ENCODE results near the gene EPHA8.
A peak's percentile ranks its signal among the peaks of the same experiment; 100 is the strongest.

The EPHA8 gene

DNA sequence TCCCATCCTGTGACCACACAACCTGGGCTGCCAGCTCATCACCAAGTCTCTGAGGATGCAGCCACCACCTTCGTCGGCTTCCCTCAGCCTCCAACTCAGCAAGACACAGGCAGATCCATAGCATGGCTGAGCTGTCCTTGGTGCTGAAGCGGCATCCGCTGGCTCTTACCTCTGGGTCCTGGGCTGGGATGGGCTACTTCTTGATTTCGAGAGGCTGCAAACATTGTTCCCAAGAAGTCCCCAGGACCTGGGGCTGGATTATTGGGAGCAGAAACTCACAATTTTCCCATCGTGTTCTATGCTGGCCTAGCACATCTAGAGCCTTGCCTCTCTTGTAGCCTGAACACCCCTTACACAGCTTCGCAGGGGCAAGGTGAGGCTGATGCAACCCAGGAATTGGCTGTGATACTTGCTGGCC is 48.2 kb downstream of the EPHA8 start:
- Histone ChIP-seq H3K9me3 (replicated peaks; ENCODE audit: insufficient read depth, low read length) (no peaks in the 10 kb centered on the region), H4K20me1 (ENCODE audit: insufficient read depth, low read length) (no peaks in the 10 kb centered on the region), H3K27ac (ENCODE audit: low read length) (no peak overlapping the region), H3K4me2 (ENCODE audit: low read depth, low read length) (no peak overlapping the region), H3K36me3 (replicated peaks; ENCODE audit: insufficient read depth, low read length) (no peaks in the 10 kb centered on the region), H2AFZ (ENCODE audit: low read length) (no peak overlapping the region), H3F3A (ENCODE audit: insufficient read depth, low read length) (no peaks in the 10 kb centered on the region), H3K9ac (ENCODE audit: low read length) (no peak overlapping the region), H3K27me3 (replicated peaks; ENCODE audit: insufficient read depth, low read length) (peaks cover 88% of the 10 kb centered on the region), H3K4me1 (ENCODE audit: low read length) (no peaks in the 10 kb centered on the region), H3K4me3 (ENCODE audit: low read length) (no peak overlapping the region), H3K9me2 (replicated peaks; ENCODE audit: insufficient read depth, low read length) (no peaks in the 10 kb centered on the region), H3K79me2 (ENCODE audit: low read length) (no peaks in the 10 kb centered on the region)
- DNase-seq, result peak; percentile 40
- TF ChIP-seq EZH2phosphoT487 (IDR thresholded peaks at IDR 0.05; ENCODE audit: low read length), result no peak
- TF ChIP-seq, protein P1, sequence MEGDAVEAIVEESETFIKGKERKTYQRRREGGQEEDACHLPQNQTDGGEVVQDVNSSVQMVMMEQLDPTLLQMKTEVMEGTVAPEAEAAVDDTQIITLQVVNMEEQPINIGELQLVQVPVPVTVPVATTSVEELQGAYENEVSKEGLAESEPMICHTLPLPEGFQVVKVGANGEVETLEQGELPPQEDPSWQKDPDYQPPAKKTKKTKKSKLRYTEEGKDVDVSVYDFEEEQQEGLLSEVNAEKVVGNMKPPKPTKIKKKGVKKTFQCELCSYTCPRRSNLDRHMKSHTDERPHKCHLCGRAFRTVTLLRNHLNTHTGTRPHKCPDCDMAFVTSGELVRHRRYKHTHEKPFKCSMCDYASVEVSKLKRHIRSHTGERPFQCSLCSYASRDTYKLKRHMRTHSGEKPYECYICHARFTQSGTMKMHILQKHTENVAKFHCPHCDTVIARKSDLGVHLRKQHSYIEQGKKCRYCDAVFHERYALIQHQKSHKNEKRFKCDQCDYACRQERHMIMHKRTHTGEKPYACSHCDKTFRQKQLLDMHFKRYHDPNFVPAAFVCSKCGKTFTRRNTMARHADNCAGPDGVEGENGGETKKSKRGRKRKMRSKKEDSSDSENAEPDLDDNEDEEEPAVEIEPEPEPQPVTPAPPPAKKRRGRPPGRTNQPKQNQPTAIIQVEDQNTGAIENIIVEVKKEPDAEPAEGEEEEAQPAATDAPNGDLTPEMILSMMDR (IDR thresholded peaks at IDR 0.05; ENCODE audit: low read length), result no peak
- TF ChIP-seq EZH2 (optimal IDR thresholded peaks at IDR 0.05; ENCODE audit: low read depth, low read length), result no peak

DNA sequence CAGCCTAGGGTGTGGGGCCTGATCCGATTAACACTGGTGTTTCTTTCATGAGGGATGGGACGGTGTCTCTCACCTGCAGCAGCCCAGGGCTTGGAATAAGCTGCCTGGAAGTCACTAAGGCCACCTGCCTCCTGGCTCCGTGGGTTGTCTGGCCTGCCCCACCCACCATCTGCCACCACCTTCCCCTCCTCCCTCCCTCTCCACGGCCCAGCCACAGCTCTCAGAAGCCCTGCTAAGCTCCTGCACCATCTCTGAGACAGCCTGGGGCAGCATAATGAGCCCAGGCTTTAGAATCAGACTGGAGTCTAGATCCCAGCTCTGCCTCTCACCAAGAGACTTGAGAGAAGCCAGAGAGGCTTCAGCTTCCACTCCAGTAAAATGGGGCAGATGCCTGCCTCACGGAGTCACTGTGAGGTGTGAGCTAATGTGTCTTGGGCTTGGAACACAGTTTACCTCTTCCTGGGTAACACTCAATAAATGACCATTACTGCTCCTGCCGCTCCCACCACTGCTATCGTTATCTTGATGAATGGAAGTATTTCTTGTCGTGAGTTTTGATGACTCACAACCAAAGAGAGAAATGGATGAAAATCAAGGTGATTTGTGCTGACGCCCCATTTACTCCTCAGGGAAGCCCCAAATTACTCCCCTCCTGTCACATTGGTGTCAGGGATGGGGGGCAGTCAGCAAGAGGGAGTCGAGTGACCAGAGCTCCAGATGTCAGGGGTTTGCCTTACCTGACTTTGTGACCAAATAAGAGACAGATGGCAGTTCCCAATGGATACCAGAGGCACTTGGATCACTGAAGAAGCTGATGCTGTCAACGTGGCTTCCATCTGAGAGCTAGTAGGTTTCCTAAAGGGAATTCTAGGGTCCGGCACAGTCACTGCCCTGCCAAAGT is 49.6 kb downstream of the EPHA8 start:
- H3F3A ChIP-seq (ENCODE audit: insufficient read depth, low read length), result no peaks in the 10 kb centered on the region
- H3K9me3 ChIP-seq (replicated peaks; ENCODE audit: insufficient read depth, low read length), result no peaks in the 10 kb centered on the region
- no peak overlapping the region for H3K27ac ChIP-seq (ENCODE audit: low read length)
- no peaks in the 10 kb centered on the region for H3K4me1 ChIP-seq (ENCODE audit: low read length)
- H4K20me1 ChIP-seq (ENCODE audit: insufficient read depth, low read length), result no peaks in the 10 kb centered on the region
- no peaks in the 10 kb centered on the region for H3K9me2 ChIP-seq (replicated peaks; ENCODE audit: insufficient read depth, low read length)
- no peak overlapping the region for H2AFZ ChIP-seq (ENCODE audit: low read length)
- TF ChIP-seq EZH2phosphoT487 (IDR thresholded peaks at IDR 0.05; ENCODE audit: low read length) (no peak), EZH2 (optimal IDR thresholded peaks at IDR 0.05; ENCODE audit: low read depth, low read length) (no peak)
- TF ChIP-seq, protein P1 (IDR thresholded peaks at IDR 0.05; ENCODE audit: low read length), result no peak
- H3K4me3 ChIP-seq (ENCODE audit: low read length), result no peak overlapping the region
- H3K9ac ChIP-seq (ENCODE audit: low read length), result no peak overlapping the region
- no peak for DNase-seq
- no peaks in the 10 kb centered on the region for H3K79me2 ChIP-seq (ENCODE audit: low read length)
- peaks cover 90% of the 10 kb centered on the region for H3K27me3 ChIP-seq (replicated peaks; ENCODE audit: insufficient read depth, low read length)
- H3K4me2 ChIP-seq (ENCODE audit: low read depth, low read length), result no peak overlapping the region
- no peaks in the 10 kb centered on the region for H3K36me3 ChIP-seq (replicated peaks; ENCODE audit: insufficient read depth, low read length)

DNA sequence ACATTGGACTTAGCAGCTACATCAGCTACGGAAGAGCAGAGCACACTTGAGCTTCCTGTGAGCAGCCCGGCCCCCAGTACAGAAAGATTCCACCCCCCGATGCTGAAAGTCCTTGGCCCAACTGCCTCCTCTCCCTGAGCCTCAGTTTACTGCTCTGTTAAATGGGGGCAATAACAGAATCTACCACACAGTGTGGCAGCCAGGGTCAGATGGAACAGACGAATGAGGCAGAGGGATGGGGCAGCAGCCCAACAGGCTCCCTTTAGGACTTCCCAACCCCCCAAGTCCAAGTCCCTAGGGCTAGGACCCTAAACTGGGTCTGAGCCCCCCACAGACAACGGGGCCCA is 50.3 kb downstream of the EPHA8 start:
- H3K4me1 ChIP-seq (ENCODE audit: low read length), result no peaks in the 10 kb centered on the region
- H3F3A ChIP-seq (ENCODE audit: insufficient read depth, low read length), result no peaks in the 10 kb centered on the region
- H3K79me2 ChIP-seq (ENCODE audit: low read length), result no peaks in the 10 kb centered on the region
- no peak overlapping the region for H3K27ac ChIP-seq (ENCODE audit: low read length)
- no peak for DNase-seq
- no peaks in the 10 kb centered on the region for H3K9me3 ChIP-seq (replicated peaks; ENCODE audit: insufficient read depth, low read length)
- H3K4me3 ChIP-seq (ENCODE audit: low read length), result no peak overlapping the region
- peaks cover 92% of the 10 kb centered on the region for H3K27me3 ChIP-seq (replicated peaks; ENCODE audit: insufficient read depth, low read length)
- H2AFZ ChIP-seq (ENCODE audit: low read length), result no peak overlapping the region
- TF ChIP-seq EZH2 (optimal IDR thresholded peaks at IDR 0.05; ENCODE audit: low read depth, low read length), result no peak
- TF ChIP-seq, protein P1 (IDR thresholded peaks at IDR 0.05; ENCODE audit: low read length), result no peak
- TF ChIP-seq EZH2phosphoT487 (IDR thresholded peaks at IDR 0.05; ENCODE audit: low read length), result no peak
- H3K36me3 ChIP-seq (replicated peaks; ENCODE audit: insufficient read depth, low read length), result no peaks in the 10 kb centered on the region
- H3K9ac ChIP-seq (ENCODE audit: low read length), result no peak overlapping the region
- no peak overlapping the region for H3K4me2 ChIP-seq (ENCODE audit: low read depth, low read length)
- H4K20me1 ChIP-seq (ENCODE audit: insufficient read depth, low read length), result no peaks in the 10 kb centered on the region
- no peaks in the 10 kb centered on the region for H3K9me2 ChIP-seq (replicated peaks; ENCODE audit: insufficient read depth, low read length)

Measured in MM.1S (cell line).